H9 (cell line): ENCODE results near the gene RECQL. TPM values are rescaled to one million over a fixed set of nuclear protein-coding genes. Genes with fewer than 3 reads are reported as not detected.

ENCODE experiments used
- DNase-seq: peaks from one replicate; pipeline ENCODE4 v3.0.0-alpha.2; 2017
- H2AFZ ChIP-seq: one replicate; pipeline ENCODE4 v1.6.1; 2013; ENCODE audit warnings: mild to moderate bottlenecking, low read length, control low read depth, moderate library complexity
- H2AK5ac ChIP-seq: 2 replicates; pipeline ENCODE4 v1.6.1; 2013; ENCODE audit warnings: low read length, control low read depth, mixed read lengths; ENCODE audit not compliant: insufficient read length
- H2BK120ac ChIP-seq: one replicate; pipeline ENCODE4 v1.6.1; 2013; ENCODE audit warnings: low read depth, mild to moderate bottlenecking, low read length, control low read depth, inconsistent platforms; ENCODE audit not compliant: poor library complexity, severe bottlenecking
- H2BK12ac ChIP-seq: 2 replicates; pipeline ENCODE4 v1.6.1; 2013; ENCODE audit warnings: low read length, control low read depth, mixed read lengths, low read depth; ENCODE audit not compliant: insufficient read length
- H2BK15ac ChIP-seq: 2 replicates; pipeline ENCODE4 v1.6.1; 2013; ENCODE audit warnings: low read depth, low read length, control low read depth
- H2BK20ac ChIP-seq: one replicate; pipeline ENCODE4 v1.6.1; 2013; ENCODE audit warnings: low read depth, mild to moderate bottlenecking, low read length, control low read depth, inconsistent platforms; ENCODE audit not compliant: poor library complexity, severe bottlenecking
- H2BK5ac ChIP-seq: 2 replicates; pipeline ENCODE4 v1.6.1; 2013; ENCODE audit warnings: low read length, control low read depth, mixed read lengths; ENCODE audit not compliant: insufficient read length
- H3K14ac ChIP-seq: 2 replicates; pipeline ENCODE4 v1.6.1; 2013; ENCODE audit warnings: low read length, control low read depth; ENCODE audit not compliant: insufficient read depth
- H3K18ac ChIP-seq: 2 replicates; pipeline ENCODE4 v1.6.1; 2013; ENCODE audit warnings: low read depth, mild to moderate bottlenecking, mixed read lengths, low read length, control low read depth; ENCODE audit not compliant: insufficient read length
- H3K23ac ChIP-seq: 2 replicates; pipeline ENCODE4 v1.6.1; 2013; ENCODE audit warnings: low read length, control low read depth, mixed read lengths, low read depth; ENCODE audit not compliant: insufficient read length
- H3K23me2 ChIP-seq: 2 replicates; pipeline ENCODE4 v1.6.1; 2013; ENCODE audit warnings: low read depth, mild to moderate bottlenecking, mixed read lengths, low read length, control low read depth; ENCODE audit not compliant: insufficient read length, poor library complexity, severe bottlenecking
- H3K27ac ChIP-seq: 2 replicates; pipeline ENCODE4 v1.5.1; 2013; ENCODE audit warnings: low read length, control low read depth, mixed read lengths, low read depth; ENCODE audit not compliant: insufficient read length
- H3K27me3 ChIP-seq: 2 replicates; pipeline ENCODE4 v1.6.1; 2013; ENCODE audit warnings: low read length, control low read depth, inconsistent platforms; ENCODE audit not compliant: insufficient read depth
- H3K4ac ChIP-seq: 2 replicates; pipeline ENCODE4 v1.6.1; 2013; ENCODE audit warnings: low read depth, mild to moderate bottlenecking, control low read depth, inconsistent platforms, low read length, moderate library complexity
- H3K4me1 ChIP-seq: 2 replicates; pipeline ENCODE4 v1.6.1; 2013; ENCODE audit warnings: low read length, control low read depth, inconsistent platforms; ENCODE audit not compliant: insufficient read depth
- H3K4me2 ChIP-seq: 2 replicates; pipeline ENCODE4 v1.6.1; 2013; ENCODE audit warnings: low read length, control low read depth, mixed read lengths; ENCODE audit not compliant: insufficient read length, insufficient read depth
- H3K56ac ChIP-seq: 2 replicates; pipeline ENCODE4 v1.6.1; 2013; ENCODE audit warnings: low read depth, mild to moderate bottlenecking, mixed read lengths, low read length, control low read depth; ENCODE audit not compliant: insufficient read length
- H3K79me1 ChIP-seq: 2 replicates; pipeline ENCODE4 v1.6.1; 2013; ENCODE audit warnings: low read depth, mild to moderate bottlenecking, moderate library complexity, low read length, control low read depth, inconsistent platforms; ENCODE audit not compliant: insufficient read depth, poor library complexity, severe bottlenecking
- H3K79me2 ChIP-seq: 2 replicates; pipeline ENCODE4 v1.6.1; 2013; ENCODE audit warnings: low read length, control low read depth, inconsistent platforms; ENCODE audit not compliant: insufficient read depth
- H3K9ac ChIP-seq: 2 replicates; pipeline ENCODE4 v1.6.1; 2013; ENCODE audit warnings: low read length, control low read depth, mixed read lengths; ENCODE audit not compliant: insufficient read length; ENCODE audit errors: extremely low read depth
- H3K9me3 ChIP-seq: one replicate; pipeline ENCODE4 v1.6.1; 2013; ENCODE audit warnings: low read depth, low read length, inconsistent platforms; ENCODE audit not compliant: control insufficient read depth
- H3T11ph ChIP-seq: one replicate; pipeline ENCODE4 v1.6.1; 2013; ENCODE audit warnings: mild to moderate bottlenecking, low read length, control low read depth, inconsistent platforms
- H4K20me1 ChIP-seq: one replicate; pipeline ENCODE4 v1.6.1; 2013; ENCODE audit not compliant: control insufficient read depth, insufficient read length, insufficient read depth
- H4K5ac ChIP-seq: 2 replicates; pipeline ENCODE4 v1.6.1; 2013; ENCODE audit warnings: low read depth, mild to moderate bottlenecking, mixed read lengths, low read length, control low read depth; ENCODE audit not compliant: insufficient read length
- H4K8ac ChIP-seq: replicated peaks from 2 replicates; pipeline ENCODE4 v1.6.1; 2013; ENCODE audit warnings: low read length, control low read depth, mixed read lengths, low read depth; ENCODE audit not compliant: insufficient read length
- H4K91ac ChIP-seq: 2 replicates; pipeline ENCODE4 v1.6.1; 2013; ENCODE audit warnings: low read depth, mild to moderate bottlenecking, moderate library complexity, mixed read lengths, low read length, control low read depth; ENCODE audit not compliant: insufficient read length
- H3K27ac Mint-ChIP-seq, 3 experiments: 2 replicates in 2 of 3; 3 replicates in 1 of 3; pipeline ENCODE4 v1.8.0; 2020 to 2021; ENCODE audit warnings: mixed read lengths in 3 of 3, mild to moderate bottlenecking in 1 of 3, moderate library complexity in 1 of 3
- H3K27me3 Mint-ChIP-seq: 2 replicates; pipeline ENCODE4 v1.8.0; 2021; ENCODE audit warnings: low read depth, mild to moderate bottlenecking, moderate library complexity, mixed read lengths
- H3K36me3 Mint-ChIP-seq, 3 experiments: 2 replicates in 2 of 3; 3 replicates in 1 of 3; pipeline ENCODE4 v1.8.0; 2020 to 2021; ENCODE audit warnings: low read depth in 3 of 3, mixed read lengths in 3 of 3; ENCODE audit not compliant: insufficient read depth in 1 of 3
- H3K4me1 Mint-ChIP-seq, 2 experiments: 2 replicates each; pipeline ENCODE4 v1.8.0; 2020; ENCODE audit warnings: mixed read lengths in 2 of 2
- H3K4me3 Mint-ChIP-seq, 2 experiments: 2 replicates in 1 of 2; 3 replicates in 1 of 2; pipeline ENCODE4 v1.8.0; 2020 to 2021; ENCODE audit warnings: mild to moderate bottlenecking in 2 of 2, mixed read lengths in 2 of 2, moderate library complexity in 1 of 2
- H3K9me3 Mint-ChIP-seq, 2 experiments: 2 replicates in 1 of 2; 3 replicates in 1 of 2; pipeline ENCODE4 v1.8.0; 2020; ENCODE audit warnings: mild to moderate bottlenecking in 2 of 2, mixed read lengths in 2 of 2, moderate library complexity in 1 of 2
- total RNA-seq: library from RNA; stranded (reverse); gene quantifications from 2 replicates; pipeline ENCODE4 v1.2.1, GENCODE V29; 2021
- TF ChIP-seq, protein P1 (sequence below): fragments of 200-600 bp; sonication (generic); conservative IDR thresholded peaks from 3 replicates; pipeline ENCODE4 v1.8.0; 2021; ENCODE audit warnings: antibody characterized with exemption, mild to moderate bottlenecking

The RECQL gene
- total RNA-seq, 1 experiment from 2014 or later, result 41.0 TPM

- Histone ChIP-seq H3K27ac (no peak overlapping the region), H3K23ac (no peak overlapping the region), H3T11ph (no peak overlapping the region), H2BK120ac (no peak overlapping the region), H3K27me3 (no peaks in the 10 kb centered on the region), H3K18ac (no peak overlapping the region), H2AK5ac (no peak overlapping the region), H2BK15ac (no peak overlapping the region), H4K91ac (no peak overlapping the region), H2BK12ac (no peak overlapping the region), H2AFZ (no peak overlapping the region), H3K23me2 (no peaks in the 10 kb centered on the region), H3K9me3 (no peaks in the 10 kb centered on the region), H4K20me1 (no peaks in the 10 kb centered on the region), H3K79me1 (no peaks in the 10 kb centered on the region), H4K5ac (no peak overlapping the region), H2BK5ac (no peak overlapping the region), H3K56ac (no peak overlapping the region), H3K4me2 (no peak overlapping the region), H3K4ac (no peak overlapping the region), H2BK20ac (no peak overlapping the region), H3K79me2 (no peaks in the 10 kb centered on the region), H3K4me1 (no peaks in the 10 kb centered on the region), H4K8ac (no peak overlapping the region), H3K9ac (no peak overlapping the region), H3K14ac (no peak overlapping the region)
- DNase-seq, result no peak
- Mint-ChIP-seq H3K27ac (no peak overlapping the region), H3K36me3 (no peaks in the 10 kb centered on the region), H3K4me3 (no peak overlapping the region), H3K4me1 (peaks cover 6% of the 10 kb centered on the region in 2 experiments; a peak in 1 of 4 replicates), H3K9me3 (no peaks in the 10 kb centered on the region), H3K27me3 (peaks cover 2% of the 10 kb centered on the region)
- TF ChIP-seq, protein P1, sequence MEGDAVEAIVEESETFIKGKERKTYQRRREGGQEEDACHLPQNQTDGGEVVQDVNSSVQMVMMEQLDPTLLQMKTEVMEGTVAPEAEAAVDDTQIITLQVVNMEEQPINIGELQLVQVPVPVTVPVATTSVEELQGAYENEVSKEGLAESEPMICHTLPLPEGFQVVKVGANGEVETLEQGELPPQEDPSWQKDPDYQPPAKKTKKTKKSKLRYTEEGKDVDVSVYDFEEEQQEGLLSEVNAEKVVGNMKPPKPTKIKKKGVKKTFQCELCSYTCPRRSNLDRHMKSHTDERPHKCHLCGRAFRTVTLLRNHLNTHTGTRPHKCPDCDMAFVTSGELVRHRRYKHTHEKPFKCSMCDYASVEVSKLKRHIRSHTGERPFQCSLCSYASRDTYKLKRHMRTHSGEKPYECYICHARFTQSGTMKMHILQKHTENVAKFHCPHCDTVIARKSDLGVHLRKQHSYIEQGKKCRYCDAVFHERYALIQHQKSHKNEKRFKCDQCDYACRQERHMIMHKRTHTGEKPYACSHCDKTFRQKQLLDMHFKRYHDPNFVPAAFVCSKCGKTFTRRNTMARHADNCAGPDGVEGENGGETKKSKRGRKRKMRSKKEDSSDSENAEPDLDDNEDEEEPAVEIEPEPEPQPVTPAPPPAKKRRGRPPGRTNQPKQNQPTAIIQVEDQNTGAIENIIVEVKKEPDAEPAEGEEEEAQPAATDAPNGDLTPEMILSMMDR, result no peak
Observed at GRCh38 chr12:21543151-21543550, 41.7 kb upstream of the RECQL start.
